ENCODE data around the gene CST5.

DNA sequence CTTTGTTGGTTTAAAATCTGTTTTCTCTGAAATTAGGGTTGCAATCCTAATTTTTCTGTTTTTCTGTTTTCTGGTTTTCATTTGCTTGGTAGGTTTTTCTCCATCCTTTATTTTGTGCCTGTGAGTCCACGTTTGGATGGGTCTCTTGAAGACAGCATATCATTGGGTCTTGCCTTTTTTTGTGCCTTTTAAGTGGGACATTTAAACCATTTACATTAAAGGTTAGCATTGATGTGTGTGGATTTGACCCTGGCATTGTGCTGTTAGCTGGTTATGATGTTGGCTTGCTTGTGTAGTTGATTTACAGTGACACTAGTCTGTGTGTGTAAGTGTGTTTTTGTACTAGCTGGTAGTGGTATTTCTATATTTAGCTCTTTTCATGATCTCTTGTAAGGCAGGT lies 28.0 kb upstream of the CST5 start:
- TF ChIP-seq CHD2 (IDR thresholded peaks at IDR 0.05; ENCODE audit: low read length, partially characterized antibody) (no peak), JUND (IDR thresholded peaks at IDR 0.05) (no peak), POLR2AphosphoS5 (IDR thresholded peaks at IDR 0.05; ENCODE audit: low read depth, low read length) (no peak), EP300 (IDR thresholded peaks at IDR 0.05; ENCODE audit: borderline replicate concordance in 1 of 2, low read depth in 1 of 2, low read length in 1 of 2) (no peak), SMC3 (IDR thresholded peaks at IDR 0.05; ENCODE audit: low read depth, low read length) (no peak), GABPA (IDR thresholded peaks at IDR 0.05; ENCODE audit: low read depth) (no peak), RCOR1 (IDR thresholded peaks at IDR 0.05; ENCODE audit: low read length) (no peak), TCF12 (IDR thresholded peaks at IDR 0.05) (no peak), RAD21 (IDR thresholded peaks at IDR 0.05; ENCODE audit: low read length) (no peak)
- TF ChIP-seq, protein P1, sequence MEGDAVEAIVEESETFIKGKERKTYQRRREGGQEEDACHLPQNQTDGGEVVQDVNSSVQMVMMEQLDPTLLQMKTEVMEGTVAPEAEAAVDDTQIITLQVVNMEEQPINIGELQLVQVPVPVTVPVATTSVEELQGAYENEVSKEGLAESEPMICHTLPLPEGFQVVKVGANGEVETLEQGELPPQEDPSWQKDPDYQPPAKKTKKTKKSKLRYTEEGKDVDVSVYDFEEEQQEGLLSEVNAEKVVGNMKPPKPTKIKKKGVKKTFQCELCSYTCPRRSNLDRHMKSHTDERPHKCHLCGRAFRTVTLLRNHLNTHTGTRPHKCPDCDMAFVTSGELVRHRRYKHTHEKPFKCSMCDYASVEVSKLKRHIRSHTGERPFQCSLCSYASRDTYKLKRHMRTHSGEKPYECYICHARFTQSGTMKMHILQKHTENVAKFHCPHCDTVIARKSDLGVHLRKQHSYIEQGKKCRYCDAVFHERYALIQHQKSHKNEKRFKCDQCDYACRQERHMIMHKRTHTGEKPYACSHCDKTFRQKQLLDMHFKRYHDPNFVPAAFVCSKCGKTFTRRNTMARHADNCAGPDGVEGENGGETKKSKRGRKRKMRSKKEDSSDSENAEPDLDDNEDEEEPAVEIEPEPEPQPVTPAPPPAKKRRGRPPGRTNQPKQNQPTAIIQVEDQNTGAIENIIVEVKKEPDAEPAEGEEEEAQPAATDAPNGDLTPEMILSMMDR (IDR thresholded peaks at IDR 0.05), result no peak
- TF ChIP-seq, protein P2, sequence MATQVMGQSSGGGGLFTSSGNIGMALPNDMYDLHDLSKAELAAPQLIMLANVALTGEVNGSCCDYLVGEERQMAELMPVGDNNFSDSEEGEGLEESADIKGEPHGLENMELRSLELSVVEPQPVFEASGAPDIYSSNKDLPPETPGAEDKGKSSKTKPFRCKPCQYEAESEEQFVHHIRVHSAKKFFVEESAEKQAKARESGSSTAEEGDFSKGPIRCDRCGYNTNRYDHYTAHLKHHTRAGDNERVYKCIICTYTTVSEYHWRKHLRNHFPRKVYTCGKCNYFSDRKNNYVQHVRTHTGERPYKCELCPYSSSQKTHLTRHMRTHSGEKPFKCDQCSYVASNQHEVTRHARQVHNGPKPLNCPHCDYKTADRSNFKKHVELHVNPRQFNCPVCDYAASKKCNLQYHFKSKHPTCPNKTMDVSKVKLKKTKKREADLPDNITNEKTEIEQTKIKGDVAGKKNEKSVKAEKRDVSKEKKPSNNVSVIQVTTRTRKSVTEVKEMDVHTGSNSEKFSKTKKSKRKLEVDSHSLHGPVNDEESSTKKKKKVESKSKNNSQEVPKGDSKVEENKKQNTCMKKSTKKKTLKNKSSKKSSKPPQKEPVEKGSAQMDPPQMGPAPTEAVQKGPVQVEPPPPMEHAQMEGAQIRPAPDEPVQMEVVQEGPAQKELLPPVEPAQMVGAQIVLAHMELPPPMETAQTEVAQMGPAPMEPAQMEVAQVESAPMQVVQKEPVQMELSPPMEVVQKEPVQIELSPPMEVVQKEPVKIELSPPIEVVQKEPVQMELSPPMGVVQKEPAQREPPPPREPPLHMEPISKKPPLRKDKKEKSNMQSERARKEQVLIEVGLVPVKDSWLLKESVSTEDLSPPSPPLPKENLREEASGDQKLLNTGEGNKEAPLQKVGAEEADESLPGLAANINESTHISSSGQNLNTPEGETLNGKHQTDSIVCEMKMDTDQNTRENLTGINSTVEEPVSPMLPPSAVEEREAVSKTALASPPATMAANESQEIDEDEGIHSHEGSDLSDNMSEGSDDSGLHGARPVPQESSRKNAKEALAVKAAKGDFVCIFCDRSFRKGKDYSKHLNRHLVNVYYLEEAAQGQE (IDR thresholded peaks at IDR 0.05; ENCODE audit: low read depth, low read length), result no peak
